ENCODE measurements around the gene CALR3. TPM values are rescaled to one million over a fixed set of nuclear protein-coding genes. Genes with fewer than 3 reads are reported as not detected.

Gene CALR3
- total and polyA plus RNA-seq, 2 of the 13 experiments (the other 11 are each of a cell fraction or from before 2014, with no cell fraction given), result not detected

- in situ Hi-C loops (cut with HindIII; ENCODE audit: extremely low pct_ligation_motif_present, low pct_unique_long_range_greater_than_20kb), result no loop called here
- DNase-seq (ENCODE audit: low spot score), result no peak
- Histone ChIP-seq H3K4me1 (ENCODE audit: insufficient read depth, low read length) (peaks cover 58% of the 10 kb centered on the region), H3K36me3 (replicated peaks in 1 of 2; ENCODE audit: control insufficient read depth in 1 of 2, insufficient read depth in 2 of 2, low read length in 2 of 2) (no peaks in the 10 kb centered on the region), H3K27me3 (ENCODE audit: control insufficient read depth in 1 of 2, insufficient read depth in 2 of 2, low read length in 2 of 2) (no peaks in the 10 kb centered on the region), H3K9me3 (ENCODE audit: low read length) (peaks cover 6% of the 10 kb centered on the region), H3K9ac (ENCODE audit: insufficient read depth, low read depth, low read length) (no peak overlapping the region), H3K79me2 (ENCODE audit: insufficient read depth, low read length) (peaks cover 26% of the 10 kb centered on the region), H4K20me1 (ENCODE audit: insufficient read depth, low read length) (peaks cover 7% of the 10 kb centered on the region), H3K4me2 (ENCODE audit: low read depth, low read length) (no peak overlapping the region), H3K4me3 (replicated peaks in 1 of 3; ENCODE audit: insufficient read depth in 1 of 3, low read depth in 2 of 3, low read length in 3 of 3) (no peak overlapping the region), H2AFZ (ENCODE audit: low read length) (no peak overlapping the region), H3K27ac (ENCODE audit: extremely low read length, insufficient read depth, low read length) (no peak overlapping the region)
- TF ChIP-seq CEBPG (CRISPR knock-in tag; IDR thresholded peaks at IDR 0.05), result peak; percentile 53
- peak; percentile 80 for TF ChIP-seq CEBPB (IDR thresholded peaks at IDR 0.05; ENCODE audit: borderline replicate concordance, low read depth, low read length)
- no peak for TF ChIP-seq NFYB (CRISPR knock-in tag; IDR thresholded peaks at IDR 0.05)
- POLR2A ChIA-PET, result no interaction called here
- CTCF ChIA-PET (ENCODE audit: low intra/inter-chr PET ratio, low total read pairs), result no interaction called here
- BruUV-seq (replicated peaks), result no TSS peak
- no peak for ATAC-seq
- no peak for FAIRE-seq
- intact Hi-C loops (cut with micrococcal nuclease; ENCODE audit: unreplicated experiment), result no loop called here
- WGBS (ENCODE audit: low lambda C conversion rate), result 94% methylated on average over 13 of the region's 13 CpGs
Measured at GRCh38 chr19:16473875-16474392, 22.0 kb downstream of the CALR3 start.

- ChIA-PET POLR2A (no interaction called here), CTCF (ENCODE audit: low intra/inter-chr PET ratio, low total read pairs) (no interaction called here)
- Histone ChIP-seq H3K27ac (ENCODE audit: extremely low read length, insufficient read depth, low read length) (no peak overlapping the region), H3K9ac (ENCODE audit: insufficient read depth, low read depth, low read length) (no peak overlapping the region), H3K4me1 (ENCODE audit: insufficient read depth, low read length) (peaks cover 67% of the 10 kb centered on the region), H4K20me1 (ENCODE audit: insufficient read depth, low read length) (peaks cover 7% of the 10 kb centered on the region), H3K9me3 (ENCODE audit: low read length) (peaks cover 6% of the 10 kb centered on the region), H3K4me3 (replicated peaks in 1 of 3; ENCODE audit: insufficient read depth in 1 of 3, low read depth in 2 of 3, low read length in 3 of 3) (no peak overlapping the region), H3K27me3 (ENCODE audit: control insufficient read depth in 1 of 2, insufficient read depth in 2 of 2, low read length in 2 of 2) (no peaks in the 10 kb centered on the region), H3K79me2 (ENCODE audit: insufficient read depth, low read length) (peaks cover 36% of the 10 kb centered on the region), H2AFZ (ENCODE audit: low read length) (no peak overlapping the region), H3K4me2 (ENCODE audit: low read depth, low read length) (no peak overlapping the region), H3K36me3 (replicated peaks in 1 of 2; ENCODE audit: control insufficient read depth in 1 of 2, insufficient read depth in 2 of 2, low read length in 2 of 2) (no peaks in the 10 kb centered on the region)
- BruUV-seq (replicated peaks), result no TSS peak
- no peak for ATAC-seq
- intact Hi-C loops (cut with micrococcal nuclease; ENCODE audit: unreplicated experiment), result no loop called here
- 98% methylated on average over 2 of the region's 2 CpGs for WGBS (ENCODE audit: low lambda C conversion rate)
- TF ChIP-seq SAFB2 (CRISPR knock-in tag; IDR thresholded peaks at IDR 0.05; ENCODE audit: borderline replicate concordance, low read depth), result no peak
- TF ChIP-seq ZNF33B (CRISPR knock-in tag; IDR thresholded peaks at IDR 0.05), result peak; percentile 100
- no peak for TF ChIP-seq IKZF4 (CRISPR knock-in tag; IDR thresholded peaks at IDR 0.05; ENCODE audit: borderline replicate concordance, low read depth, not compliant biosample characterization)
- TF ChIP-seq JUND (CRISPR knock-in tag; IDR thresholded peaks at IDR 0.05), result no peak
- TF ChIP-seq ZFP62 (CRISPR knock-in tag; IDR thresholded peaks at IDR 0.05), result no peak
- in situ Hi-C loops (cut with HindIII; ENCODE audit: extremely low pct_ligation_motif_present, low pct_unique_long_range_greater_than_20kb), result no loop called here
- no peak for FAIRE-seq
- no peak for DNase-seq (ENCODE audit: low spot score)
Measured at GRCh38 chr19:16472992-16473391, 23.0 kb downstream of the CALR3 start.
